ENCODE data around the gene SORBS2.
"Not testable (repeated sequence)": the region's sequence is repeated elsewhere in the genome, so short reads cannot be mapped to it uniquely, and the experiment has no call there.

SORBS2 gene, protein sequence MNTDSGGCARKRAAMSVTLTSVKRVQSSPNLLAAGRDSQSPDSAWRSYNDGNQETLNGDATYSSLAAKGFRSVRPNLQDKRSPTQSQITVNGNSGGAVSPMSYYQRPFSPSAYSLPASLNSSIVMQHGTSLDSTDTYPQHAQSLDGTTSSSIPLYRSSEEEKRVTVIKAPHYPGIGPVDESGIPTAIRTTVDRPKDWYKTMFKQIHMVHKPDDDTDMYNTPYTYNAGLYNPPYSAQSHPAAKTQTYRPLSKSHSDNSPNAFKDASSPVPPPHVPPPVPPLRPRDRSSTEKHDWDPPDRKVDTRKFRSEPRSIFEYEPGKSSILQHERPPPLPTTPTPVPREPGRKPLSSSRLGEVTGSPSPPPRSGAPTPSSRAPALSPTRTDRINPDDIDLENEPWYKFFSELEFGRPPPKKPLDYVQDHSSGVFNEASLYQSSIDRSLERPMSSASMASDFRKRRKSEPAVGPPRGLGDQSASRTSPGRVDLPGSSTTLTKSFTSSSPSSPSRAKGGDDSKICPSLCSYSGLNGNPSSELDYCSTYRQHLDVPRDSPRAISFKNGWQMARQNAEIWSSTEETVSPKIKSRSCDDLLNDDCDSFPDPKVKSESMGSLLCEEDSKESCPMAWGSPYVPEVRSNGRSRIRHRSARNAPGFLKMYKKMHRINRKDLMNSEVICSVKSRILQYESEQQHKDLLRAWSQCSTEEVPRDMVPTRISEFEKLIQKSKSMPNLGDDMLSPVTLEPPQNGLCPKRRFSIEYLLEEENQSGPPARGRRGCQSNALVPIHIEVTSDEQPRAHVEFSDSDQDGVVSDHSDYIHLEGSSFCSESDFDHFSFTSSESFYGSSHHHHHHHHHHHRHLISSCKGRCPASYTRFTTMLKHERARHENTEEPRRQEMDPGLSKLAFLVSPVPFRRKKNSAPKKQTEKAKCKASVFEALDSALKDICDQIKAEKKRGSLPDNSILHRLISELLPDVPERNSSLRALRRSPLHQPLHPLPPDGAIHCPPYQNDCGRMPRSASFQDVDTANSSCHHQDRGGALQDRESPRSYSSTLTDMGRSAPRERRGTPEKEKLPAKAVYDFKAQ (N-terminal part only)

DNA sequence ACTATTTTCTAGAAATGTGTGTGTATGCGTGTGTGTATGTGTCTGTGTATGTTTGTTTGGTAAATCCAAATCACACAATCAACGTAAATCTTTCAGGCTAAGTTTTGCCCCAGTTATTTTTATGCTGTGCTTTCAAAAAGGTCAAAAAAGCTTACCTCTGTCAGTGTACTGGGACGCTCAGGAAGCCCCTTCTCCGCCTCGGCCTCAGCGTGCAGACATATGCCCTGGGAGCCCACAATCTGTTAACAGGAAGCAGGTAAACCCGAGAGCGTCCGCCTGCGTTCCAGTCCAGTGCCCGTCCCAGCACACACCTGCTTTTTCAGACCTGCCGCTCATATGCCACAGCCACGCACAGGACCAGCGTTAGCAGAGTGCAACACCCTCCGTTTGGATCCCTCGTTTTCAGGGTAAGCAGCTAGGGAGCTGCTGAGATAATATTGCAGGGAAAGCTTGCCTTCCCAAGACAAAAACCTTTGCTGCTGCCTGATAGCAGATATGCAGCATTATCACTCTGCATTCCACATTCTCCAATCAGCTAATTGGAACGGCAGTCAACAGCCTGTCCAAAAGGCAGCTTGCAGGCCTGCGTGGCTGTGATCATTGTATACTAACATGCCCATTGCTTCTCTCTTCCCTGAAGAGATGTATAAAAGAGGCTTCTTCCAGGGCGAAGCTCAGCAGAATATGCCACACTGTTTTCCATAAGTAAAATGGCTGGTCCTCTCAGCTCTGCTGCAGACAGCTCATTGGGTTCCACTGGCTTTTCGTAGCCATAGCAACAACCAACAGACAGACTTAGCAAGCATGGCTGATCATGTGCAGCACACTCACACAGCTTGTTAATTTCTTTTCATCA, at the start of gene SORBS2:
Gene SORBS2, minus strand, starts transcription at position 686 of the 856 bp plus-strand sequence. CDS start 121,623 bp downstream, outside the sequence.
- DNase-seq = no peak

- no peak for DNase-seq
Observed at GRCh38 chr4:185859111-185859510, 47.1 kb upstream of the SORBS2 start.

- DNase-seq = not testable (repeated sequence)
Observed at GRCh38 chr4:185857561-185857960, 45.6 kb upstream of the SORBS2 start.

DNA sequence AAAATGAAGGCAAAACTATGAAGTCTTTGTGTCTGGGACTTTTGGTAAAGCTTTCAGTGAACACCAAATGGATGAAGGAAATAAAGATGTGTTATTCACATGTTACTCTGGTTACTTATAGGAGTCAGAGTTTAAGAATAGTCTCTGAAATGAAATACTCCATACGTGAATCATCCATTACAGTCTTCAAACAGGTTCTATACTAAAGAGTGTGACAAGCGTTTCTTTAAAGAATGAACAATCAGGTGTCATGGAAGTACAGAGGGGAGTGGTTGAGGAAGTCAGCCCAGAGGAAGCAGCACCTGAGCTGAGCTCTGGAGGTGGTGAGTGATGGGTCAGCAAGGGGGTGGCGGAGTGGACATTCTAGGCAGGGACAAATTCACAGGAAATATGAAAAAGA, 41.8 kb upstream of the SORBS2 start:
- DNase-seq = no peak

- DNase-seq = no peak
Observed at GRCh38 chr4:185852961-185853360, 41.0 kb upstream of the SORBS2 start.

- no peak for DNase-seq
Observed at GRCh38 chr4:185849664-185850550, 37.9 kb upstream of the SORBS2 start.

DNA sequence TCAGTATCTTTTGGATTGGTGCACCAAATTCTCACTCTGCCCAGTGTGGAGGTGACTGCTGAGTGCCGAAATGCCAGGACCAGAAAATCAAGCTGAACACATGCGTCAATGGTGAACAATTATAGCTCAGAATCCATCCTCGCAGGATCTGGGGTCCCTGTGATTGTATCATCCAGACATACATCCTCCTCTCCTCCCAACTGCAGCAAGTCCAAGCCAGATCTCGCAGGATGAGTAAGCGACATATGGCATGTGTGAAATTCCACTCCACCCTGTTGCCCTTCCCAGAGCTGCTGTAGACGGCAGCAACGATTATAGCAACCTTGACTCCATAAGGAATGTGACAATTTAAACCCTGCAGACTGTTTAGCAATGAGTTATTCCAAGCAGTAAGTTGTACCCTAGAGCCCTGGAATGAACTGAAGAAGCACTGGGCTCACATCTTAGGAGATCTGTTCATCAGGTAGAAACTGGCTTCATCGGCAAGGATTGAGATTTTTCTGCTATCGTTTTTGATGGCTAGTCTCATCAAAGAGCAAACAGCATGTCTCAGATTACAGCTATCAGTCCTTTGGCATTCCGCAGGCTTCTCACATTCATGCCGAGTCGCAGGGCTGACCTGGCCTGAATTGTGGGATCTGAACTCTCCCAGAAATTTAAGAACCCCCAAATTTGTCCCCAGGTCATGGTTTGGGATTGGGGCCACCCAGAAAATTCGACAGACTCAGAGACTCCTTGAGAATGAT, 35.5 kb upstream of the SORBS2 start:
- DNase-seq = no peak

DNA sequence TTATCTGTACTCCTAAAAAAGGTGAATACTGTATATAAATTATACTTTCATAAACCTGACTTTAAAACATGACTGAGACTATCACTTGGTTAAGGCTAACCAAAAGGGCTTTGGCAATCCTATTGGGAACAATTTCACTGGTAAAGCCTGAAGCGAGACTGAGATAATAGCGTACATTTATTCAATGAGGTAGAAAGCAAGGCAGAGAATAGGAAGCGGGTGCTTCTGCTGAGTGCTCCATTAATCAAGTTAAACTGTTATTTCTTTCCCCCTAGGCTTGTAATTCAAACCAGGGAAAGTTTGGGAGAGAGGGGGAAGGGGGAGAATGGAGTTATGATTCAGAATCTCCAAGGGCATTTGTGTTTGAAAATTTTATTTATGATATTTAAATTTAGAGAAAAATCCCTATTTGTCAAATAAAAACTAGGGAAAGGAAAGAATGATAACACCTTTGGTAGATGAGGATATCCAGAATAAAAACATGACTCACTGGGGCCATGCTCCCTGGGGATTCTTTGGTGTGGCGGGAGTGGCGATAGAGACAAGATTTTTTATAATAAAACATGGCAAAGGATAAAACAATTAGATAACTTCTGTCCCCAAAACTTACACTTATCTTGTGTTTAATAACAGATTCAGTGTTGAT, 34.6 kb upstream of the SORBS2 start:
- DNase-seq = no peak

DNA sequence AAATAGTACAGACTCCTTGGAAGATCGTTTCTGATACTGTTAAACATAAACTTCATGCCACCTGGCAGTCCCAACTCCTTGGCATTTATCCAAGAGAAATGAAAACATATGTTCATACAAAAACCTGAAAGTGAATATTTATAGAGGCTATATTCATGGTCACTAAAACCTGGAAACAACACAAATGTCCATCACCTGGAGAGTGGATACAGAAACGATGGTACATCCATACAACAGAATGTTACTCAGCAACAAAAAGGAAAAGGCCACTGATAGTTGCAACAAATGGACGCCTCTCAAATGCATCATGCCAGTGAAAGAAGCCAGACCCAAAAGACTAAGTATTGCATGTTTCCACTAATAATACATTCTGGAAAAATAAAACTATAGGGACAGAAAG, 34.0 kb upstream of the SORBS2 start:
- DNase-seq = no peak

- DNase-seq = no peak
Observed at GRCh38 chr4:185841451-185841850, 29.5 kb upstream of the SORBS2 start.

DNA sequence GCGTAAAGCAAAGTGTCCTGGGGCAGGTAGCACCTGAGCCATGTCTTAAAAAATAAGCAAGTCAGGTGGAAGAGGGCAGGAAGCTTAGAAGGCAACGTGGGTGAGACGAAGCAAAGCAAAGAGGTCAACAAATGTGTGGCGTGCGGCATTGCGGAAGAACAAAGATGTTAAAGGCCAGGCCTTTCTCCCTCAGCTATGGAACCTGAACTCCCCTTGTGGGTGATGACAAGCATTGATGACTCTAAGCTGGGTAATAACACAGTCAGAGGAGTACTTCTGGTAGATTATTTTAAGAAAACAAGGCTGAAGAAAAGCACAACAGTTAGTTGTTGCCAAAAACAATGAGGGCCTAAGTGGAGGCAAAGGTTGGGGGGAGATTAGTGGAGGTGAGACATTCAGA, 29.0 kb upstream of the SORBS2 start:
- no peak for DNase-seq

GRCh38 chr4:185840201-185840600, 28.2 kb upstream of the SORBS2 start:
- no peak for DNase-seq

GRCh38 chr4:185839770-185840169, 27.8 kb upstream of the SORBS2 start:
- DNase-seq = no peak

- no peak for DNase-seq
Observed at GRCh38 chr4:185839194-185839712, 27.3 kb upstream of the SORBS2 start.

DNA sequence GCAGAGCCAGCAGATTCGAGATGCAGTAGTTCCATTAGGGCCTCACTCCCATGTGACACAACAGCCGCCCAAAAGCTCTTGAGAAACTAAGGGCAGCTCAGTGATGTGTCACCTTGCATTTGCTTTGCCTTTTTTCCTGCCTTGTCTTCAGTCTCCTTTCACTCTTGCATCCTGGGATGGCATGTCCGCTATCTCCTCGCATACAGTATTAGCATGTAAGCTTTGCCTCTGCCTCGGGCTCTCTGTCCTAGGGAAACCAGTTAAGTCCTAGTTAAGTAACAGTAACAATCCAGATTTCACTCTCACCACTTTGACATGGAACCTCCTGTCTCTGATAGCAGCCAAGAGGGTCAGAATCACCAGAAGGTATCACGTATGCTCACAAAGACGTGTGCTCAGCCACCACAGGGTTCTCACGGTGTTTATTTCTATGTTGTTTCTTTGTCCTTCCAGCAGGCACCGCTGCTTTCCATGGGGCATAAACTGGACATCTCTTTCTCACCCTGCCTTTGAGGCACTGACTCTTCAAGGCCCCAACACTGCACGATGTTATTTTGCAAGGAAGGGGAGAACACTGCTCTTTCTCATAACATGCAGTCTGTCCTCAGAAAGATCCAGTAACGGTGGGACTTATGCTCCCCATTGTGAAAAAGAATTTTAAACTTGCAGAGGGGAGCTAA, 26.7 kb upstream of the SORBS2 start:
- no peak for DNase-seq

DNA sequence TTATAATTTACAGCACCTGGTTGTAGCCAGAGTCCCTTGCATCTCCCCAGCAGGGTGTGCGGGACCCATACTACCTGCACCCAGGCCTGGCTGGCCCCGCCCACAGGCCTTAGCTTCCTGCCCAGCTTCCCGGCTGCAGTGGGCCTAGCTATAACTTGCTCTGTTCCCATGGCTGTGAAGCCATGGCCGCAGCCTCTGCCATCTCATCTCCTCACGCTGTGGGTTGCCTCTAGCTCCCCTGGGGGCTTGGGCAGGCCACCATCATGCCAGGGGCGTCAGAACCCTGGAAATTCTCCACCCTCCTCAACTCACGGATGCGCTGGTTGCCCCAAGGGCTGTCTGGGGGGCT, 26.1 kb upstream of the SORBS2 start:
- no peak for DNase-seq

DNA sequence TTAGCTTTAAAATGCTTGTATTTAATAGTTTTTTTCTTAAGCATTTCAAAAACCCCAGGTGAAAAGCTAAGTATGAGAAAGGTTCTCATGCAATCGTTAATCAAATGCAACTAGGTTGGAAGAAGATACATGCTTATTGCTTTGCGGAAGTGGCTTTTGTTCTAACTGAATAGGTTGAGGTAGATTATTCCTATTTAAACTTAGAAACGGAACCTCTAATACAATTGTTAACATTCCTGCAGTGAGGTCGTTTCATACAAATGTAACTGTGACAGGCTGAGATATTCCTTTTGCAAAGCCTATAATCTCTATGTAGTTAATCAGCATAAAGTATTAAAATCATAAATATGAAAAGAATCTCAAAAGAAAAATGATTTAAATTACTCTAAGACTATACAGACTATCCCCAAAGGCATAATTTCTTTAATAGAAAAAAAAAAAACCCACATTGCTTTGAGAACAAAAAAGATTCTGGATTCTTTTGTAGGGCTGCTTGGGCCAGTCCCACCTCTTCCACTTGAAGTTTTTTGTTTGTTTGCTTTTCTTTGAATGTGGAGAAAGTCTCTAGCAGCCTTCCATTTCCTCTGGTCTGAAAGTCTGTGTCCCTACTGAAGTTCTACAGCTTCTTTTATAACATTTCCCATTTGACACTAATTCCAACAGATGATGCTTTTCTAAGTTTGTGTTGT, 25.6 kb upstream of the SORBS2 start:
- DNase-seq = no peak

GRCh38 chr4:185836241-185837084, 24.5 kb upstream of the SORBS2 start:
- no peak for DNase-seq
